Measurements from ENCODE around the gene CARD19. TPM values are rescaled to one million over a fixed set of nuclear protein-coding genes. Genes with fewer than 3 reads are reported as not detected.

Gene CARD19
- total and polyA plus RNA-seq, 2 of the 8 experiments (the other 6 are each of a cell fraction or from before 2014, with no cell fraction given): 21.2 to 112 TPM

GRCh38 chr9:93129286-93129685 lies 33.3 kb downstream of the CARD19 start (continued):
- no peak for TF ChIP-seq HDAC6 (IDR thresholded peaks at IDR 0.05; ENCODE audit: low read depth, low read length)
- TF ChIP-seq SAP30 (IDR thresholded peaks at IDR 0.05; ENCODE audit: insufficient read depth, insufficient replicate concordance, low read length): no peak
- TF ChIP-seq EZH2 (IDR thresholded peaks at IDR 0.05; ENCODE audit: low read depth, low read length, severe bottlenecking): no peak
- TF ChIP-seq, protein P1, sequence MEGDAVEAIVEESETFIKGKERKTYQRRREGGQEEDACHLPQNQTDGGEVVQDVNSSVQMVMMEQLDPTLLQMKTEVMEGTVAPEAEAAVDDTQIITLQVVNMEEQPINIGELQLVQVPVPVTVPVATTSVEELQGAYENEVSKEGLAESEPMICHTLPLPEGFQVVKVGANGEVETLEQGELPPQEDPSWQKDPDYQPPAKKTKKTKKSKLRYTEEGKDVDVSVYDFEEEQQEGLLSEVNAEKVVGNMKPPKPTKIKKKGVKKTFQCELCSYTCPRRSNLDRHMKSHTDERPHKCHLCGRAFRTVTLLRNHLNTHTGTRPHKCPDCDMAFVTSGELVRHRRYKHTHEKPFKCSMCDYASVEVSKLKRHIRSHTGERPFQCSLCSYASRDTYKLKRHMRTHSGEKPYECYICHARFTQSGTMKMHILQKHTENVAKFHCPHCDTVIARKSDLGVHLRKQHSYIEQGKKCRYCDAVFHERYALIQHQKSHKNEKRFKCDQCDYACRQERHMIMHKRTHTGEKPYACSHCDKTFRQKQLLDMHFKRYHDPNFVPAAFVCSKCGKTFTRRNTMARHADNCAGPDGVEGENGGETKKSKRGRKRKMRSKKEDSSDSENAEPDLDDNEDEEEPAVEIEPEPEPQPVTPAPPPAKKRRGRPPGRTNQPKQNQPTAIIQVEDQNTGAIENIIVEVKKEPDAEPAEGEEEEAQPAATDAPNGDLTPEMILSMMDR (IDR thresholded peaks at IDR 0.05; ENCODE audit: control extremely low read depth in 1 of 3, insufficient read depth in 1 of 3, low read depth in 1 of 3, low read length in 3 of 3): no peak
- no peak for TF ChIP-seq CBX5 (IDR thresholded peaks at IDR 0.05; ENCODE audit: low read depth, low read length)
- no peak for TF ChIP-seq TCF12 (IDR thresholded peaks at IDR 0.05; ENCODE audit: low read depth, low read length)
- TF ChIP-seq CTBP2 (IDR thresholded peaks at IDR 0.05; ENCODE audit: borderline replicate concordance, insufficient read depth, insufficient read length, low read length): no peak
- TF ChIP-seq JUN (IDR thresholded peaks at IDR 0.05; ENCODE audit: low read depth, low read length): no peak

Measured in H1 (cell line).